OCI-M2 (cell line): Measurements from ENCODE around the gene LPCAT4.

Source experiments
- DNase-seq: peaks from one replicate; lab custom pipeline; 2025; ENCODE audit not compliant: unreplicated experiment; lab: John Stamatoyannopoulos, UW

The LPCAT4 gene

GRCh38 chr15:34337557-34338306 is 29.3 kb downstream of the LPCAT4 start, which contains the start of gene SLC12A6:
TSS of gene SLC12A6 (minus strand) at chr15:34337781. CDS start at chr15:34336680, 1,101 bp downstream.
- no peak for DNase-seq

- DNase-seq: no peak
Measured at GRCh38 chr15:34336991-34337556, 29.9 kb downstream of the LPCAT4 start.

- no peak for DNase-seq
Measured at GRCh38 chr15:34336231-34336990, 30.6 kb downstream of the LPCAT4 start.

GRCh38 chr15:34335176-34336032 is 31.6 kb downstream of the LPCAT4 start:
- DNase-seq: no peak

GRCh38 chr15:34334672-34335071 is 32.3 kb downstream of the LPCAT4 start:
- no peak for DNase-seq

GRCh38 chr15:34332553-34333120 is 34.4 kb downstream of the LPCAT4 start:
- DNase-seq: no peak

- DNase-seq: no peak
Measured at GRCh38 chr15:34331809-34332208, 35.2 kb downstream of the LPCAT4 start.

- no peak for DNase-seq
Measured at GRCh38 chr15:34330279-34330678, 36.7 kb downstream of the LPCAT4 start.

GRCh38 chr15:34329006-34329405 is 38.0 kb downstream of the LPCAT4 start:
- DNase-seq: no peak

GRCh38 chr15:34327906-34328305 is 39.1 kb downstream of the LPCAT4 start:
- no peak for DNase-seq

- DNase-seq: no peak
Measured at GRCh38 chr15:34325368-34325767, 41.6 kb downstream of the LPCAT4 start.

GRCh38 chr15:34324933-34325332 is 42.1 kb downstream of the LPCAT4 start:
- no peak for DNase-seq

- no peak for DNase-seq
Measured at GRCh38 chr15:34323217-34323616, 43.8 kb downstream of the LPCAT4 start.

- DNase-seq: no peak
Measured at GRCh38 chr15:34318277-34319079, 48.5 kb downstream of the LPCAT4 start.

- no peak for DNase-seq
Measured at GRCh38 chr15:34314491-34315490, 52.2 kb downstream of the LPCAT4 start.

GRCh38 chr15:34311563-34311962 is 55.4 kb downstream of the LPCAT4 start:
- DNase-seq: no peak
